Measurements from ENCODE around the gene PNMA8B.

- TF ChIP-seq CTCF (IDR thresholded peaks at IDR 0.05) (peak; percentile 90 to 97 (median 94)), POLR2A (IDR thresholded peaks at IDR 0.05) (no peak), POLR2AphosphoS5 (IDR thresholded peaks at IDR 0.05) (no peak)
Measured at GRCh38 chr19:46513461-46514236, 18.0 kb upstream of the PNMA8B start.

Measured in breast epithelium (tissue), 3 donors.